HFFc6 (cell line): ENCODE measurements around the gene LAMA2. TPM values are rescaled to one million over a fixed set of nuclear protein-coding genes. Genes with fewer than 3 reads are reported as not detected.

ENCODE experiments used
- DNase-seq: peaks from one replicate; pipeline ENCODE4 v3.0.0-alpha.2; 2018
- H3K27ac Mint-ChIP-seq: 2 replicates; pipeline ENCODE4 v1.8.0; 2020; ENCODE audit warnings: mild to moderate bottlenecking, mixed read lengths
- H3K27me3 Mint-ChIP-seq: 2 replicates; pipeline ENCODE4 v1.8.0; 2021; ENCODE audit warnings: mild to moderate bottlenecking, moderate library complexity, mixed read lengths; ENCODE audit not compliant: insufficient read depth
- H3K36me3 Mint-ChIP-seq: 2 replicates; pipeline ENCODE4 v1.8.0; 2021; ENCODE audit warnings: low read depth, mixed read lengths
- H3K4me1 Mint-ChIP-seq: 2 replicates; pipeline ENCODE4 v1.8.0; 2020; ENCODE audit warnings: low read depth, mixed read lengths
- H3K4me3 Mint-ChIP-seq: 2 replicates; pipeline ENCODE4 v1.8.0; 2020; ENCODE audit warnings: mild to moderate bottlenecking, moderate library complexity, mixed read lengths
- H3K9me3 Mint-ChIP-seq: 2 replicates; pipeline ENCODE4 v1.8.0; 2020; ENCODE audit warnings: mild to moderate bottlenecking, mixed read lengths
- CTCF ChIP-seq: fragments of 200-600 bp; sonication (generic); IDR thresholded peaks from 2 replicates; pipeline ENCODE4 v1.5.0; 2021; ENCODE audit warnings: antibody characterized with exemption, mild to moderate bottlenecking
- total RNA-seq, 6 experiments: library from RNA; stranded (reverse); fragmentation: NEBNext Ultra II Directional; extraction: Animal tissue kit (Norgen Biotek cat#: 25700); gene quantifications; 2 replicates in 1 of 6; 3 replicates in 5 of 6; pipeline ENCODE4 v1.2.3, GENCODE V29; 2021

LAMA2 gene
- total RNA-seq, 6 experiments from 2014 or later: 8.2 to 14.3 (median 10.5) TPM

- Mint-ChIP-seq H3K27ac (no peak overlapping the region), H3K4me3 (no peak overlapping the region), H3K9me3 (no peaks in the 10 kb centered on the region), H3K36me3 (no peaks in the 10 kb centered on the region), H3K4me1 (peaks cover 8% of the 10 kb centered on the region), H3K27me3 (no peaks in the 10 kb centered on the region)
- peak; percentile 8 for DNase-seq
- TF ChIP-seq CTCF: no peak
These were observed 519.3 kb downstream of the LAMA2 start for GRCh38 chr6:129402244-129402643.

GRCh38 chr6:129411092-129411491 lies 528.2 kb downstream of the LAMA2 start:
- Mint-ChIP-seq H3K4me1 (peaks cover 6% of the 10 kb centered on the region; the same call in 1 of the 2 replicates), H3K27ac (no peak overlapping the region), H3K4me3 (no peak overlapping the region), H3K27me3 (no peaks in the 10 kb centered on the region; the same call in 1 of the 2 replicates), H3K36me3 (no peaks in the 10 kb centered on the region), H3K9me3 (no peaks in the 10 kb centered on the region)
- DNase-seq: no peak
- no peak for TF ChIP-seq CTCF

- Mint-ChIP-seq H3K36me3 (no peaks in the 10 kb centered on the region), H3K4me3 (no peak overlapping the region), H3K27ac (no peak overlapping the region), H3K27me3 (no peaks in the 10 kb centered on the region), H3K4me1 (no peaks in the 10 kb centered on the region), H3K9me3 (no peaks in the 10 kb centered on the region)
- TF ChIP-seq CTCF: no peak
- no peak for DNase-seq
These were observed 533.5 kb downstream of the LAMA2 start for GRCh38 chr6:129416337-129416990.

- no peak overlapping the region for H3K27ac Mint-ChIP-seq
- no peaks in the 10 kb centered on the region for H3K9me3 Mint-ChIP-seq
- H3K27me3 Mint-ChIP-seq: no peaks in the 10 kb centered on the region
- DNase-seq: no peak
- no peaks in the 10 kb centered on the region for H3K36me3 Mint-ChIP-seq
- TF ChIP-seq CTCF: no peak
- no peaks in the 10 kb centered on the region for H3K4me1 Mint-ChIP-seq
- H3K4me3 Mint-ChIP-seq: no peak overlapping the region
These were observed 534.6 kb downstream of the LAMA2 start for GRCh38 chr6:129417416-129418086.

- Mint-ChIP-seq H3K4me1 (no peaks in the 10 kb centered on the region), H3K27me3 (no peaks in the 10 kb centered on the region), H3K27ac (no peak overlapping the region), H3K9me3 (no peaks in the 10 kb centered on the region), H3K4me3 (no peak overlapping the region), H3K36me3 (no peaks in the 10 kb centered on the region)
- TF ChIP-seq CTCF: no peak
- no peak for DNase-seq
These were observed 536.4 kb downstream of the LAMA2 start for GRCh38 chr6:129419324-129419723.
